A549 (cell line): ENCODE measurements around the gene SNAI3.

Source experiments
- CTCF ChIP-seq: fragments of >200 bp; sonication (Bioruptor Twin); formaldehyde crosslinking; IDR thresholded peaks from 3 replicates; pipeline ENCODE4 v1.5.1; 2016
- RNF2 ChIP-seq: fragments of 200-600 bp; sonication (generic); IDR thresholded peaks from 2 replicates; pipeline ENCODE4 v1.6.1; 2016; ENCODE audit warnings: low read depth, mild to moderate bottlenecking, antibody characterized with exemption, moderate library complexity, borderline replicate concordance

GRCh38 chr16:88676502-88677242 lies 9.6 kb downstream of the SNAI3 start:
- TF ChIP-seq RNF2 (no peak), CTCF (no peak)
